Stimulated activated CD4-positive, alpha-beta T cell treated with anti-CD3 and anti-CD28 coated beads, Interleukin-1b, Interleukin-23, amount 100 ng/mL, for 48 hours (primary cell): ENCODE data around the gene SLC26A3.

ENCODE experiments used
- DNase-seq: peaks from one replicate; pipeline ENCODE4 v3.0.0-alpha.2; 2020

The SLC26A3 gene

GRCh38 chr7:107815254-107815882 is 12.3 kb upstream of the SLC26A3 start:
- peak; percentile 31 for DNase-seq

GRCh38 chr7:107813524-107813923 is 10.5 kb upstream of the SLC26A3 start:
- peak; percentile 63 for DNase-seq

- no peak for DNase-seq
These were observed 8.9 kb upstream of the SLC26A3 start for GRCh38 chr7:107811934-107812333.

- DNase-seq, result peak; percentile 17
These were observed 7.6 kb upstream of the SLC26A3 start for GRCh38 chr7:107810626-107811025.

GRCh38 chr7:107809179-107809578 is 6.2 kb upstream of the SLC26A3 start:
- no peak for DNase-seq

GRCh38 chr7:107799647-107800264 is 3.3 kb downstream of the SLC26A3 start:
- no peak for DNase-seq

- no peak for DNase-seq
These were observed 10.7 kb downstream of the SLC26A3 start for GRCh38 chr7:107792364-107792763.

- DNase-seq, result no peak
These were observed 13.4 kb downstream of the SLC26A3 start for GRCh38 chr7:107789647-107790046.

- DNase-seq, result no peak
These were observed 14.4 kb downstream of the SLC26A3 start for GRCh38 chr7:107788662-107789061.

- DNase-seq, result no peak
These were observed 14.8 kb downstream of the SLC26A3 start for GRCh38 chr7:107788216-107788615.

- DNase-seq, result no peak
These were observed 17.1 kb downstream of the SLC26A3 start for GRCh38 chr7:107785926-107786325.

- no peak for DNase-seq
These were observed 17.9 kb downstream of the SLC26A3 start for GRCh38 chr7:107785170-107785569.

GRCh38 chr7:107783648-107784047 is 19.4 kb downstream of the SLC26A3 start:
- DNase-seq, result no peak

- DNase-seq, result no peak
These were observed 20.6 kb downstream of the SLC26A3 start for GRCh38 chr7:107782374-107782773.

GRCh38 chr7:107779647-107780099 is 23.4 kb downstream of the SLC26A3 start:
- DNase-seq, result no peak

- DNase-seq, result no peak
These were observed 24.7 kb downstream of the SLC26A3 start for GRCh38 chr7:107778283-107778682.

GRCh38 chr7:107777702-107778101 is 25.3 kb downstream of the SLC26A3 start:
- no peak for DNase-seq

- DNase-seq, result no peak
These were observed 30.0 kb downstream of the SLC26A3 start for GRCh38 chr7:107773027-107773426.

- DNase-seq, result no peak
These were observed 34.8 kb downstream of the SLC26A3 start for GRCh38 chr7:107768263-107768662.

GRCh38 chr7:107767391-107767790 is 35.6 kb downstream of the SLC26A3 start:
- no peak for DNase-seq

- DNase-seq, result no peak
These were observed 44.4 kb downstream of the SLC26A3 start for GRCh38 chr7:107758667-107759066.

GRCh38 chr7:107754642-107755041 is 48.4 kb downstream of the SLC26A3 start:
- DNase-seq, result no peak

GRCh38 chr7:107751113-107751512 is 51.9 kb downstream of the SLC26A3 start:
- DNase-seq, result no peak

GRCh38 chr7:107746006-107746405 is 57.0 kb downstream of the SLC26A3 start:
- no peak for DNase-seq

GRCh38 chr7:107744345-107744750 is 58.7 kb downstream of the SLC26A3 start:
- no peak for DNase-seq
